ENCODE data around the gene PPP1R1C.

PPP1R1C gene

DNA sequence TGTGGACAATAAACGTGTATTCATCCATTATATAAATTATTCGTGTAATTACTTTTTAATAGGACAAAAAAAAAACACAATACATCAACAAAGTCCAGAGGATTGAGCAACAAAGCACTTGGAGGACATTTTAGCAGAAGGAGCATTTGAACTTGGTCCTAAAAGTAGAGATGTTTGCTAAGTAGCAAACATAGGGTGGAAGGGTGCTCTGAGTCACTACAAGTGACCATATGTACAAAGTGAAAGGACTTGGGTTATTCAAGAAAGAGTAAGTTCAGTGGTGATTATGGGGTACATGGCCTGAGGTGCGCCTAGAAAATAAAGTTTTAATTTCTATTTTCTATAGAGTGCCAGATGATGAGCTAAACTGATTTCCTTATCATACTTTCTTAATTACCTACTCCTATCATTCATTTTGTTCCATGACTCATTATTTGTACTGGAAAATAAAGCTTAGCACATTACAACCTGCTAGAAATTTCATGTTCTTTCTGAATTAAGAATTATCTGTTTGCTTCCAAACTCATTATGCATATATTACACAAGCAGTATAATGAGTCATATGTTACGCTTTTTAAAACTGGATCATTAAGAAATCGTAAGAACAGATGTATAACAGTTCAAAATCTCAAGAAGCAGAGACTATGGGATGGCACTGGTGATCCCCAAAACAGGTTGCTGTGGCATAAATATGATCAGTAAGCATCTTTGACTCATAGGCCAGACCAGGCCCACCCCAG lies 13.1 kb upstream of the PPP1R1C start:
- no peak for DNase-seq

DNA sequence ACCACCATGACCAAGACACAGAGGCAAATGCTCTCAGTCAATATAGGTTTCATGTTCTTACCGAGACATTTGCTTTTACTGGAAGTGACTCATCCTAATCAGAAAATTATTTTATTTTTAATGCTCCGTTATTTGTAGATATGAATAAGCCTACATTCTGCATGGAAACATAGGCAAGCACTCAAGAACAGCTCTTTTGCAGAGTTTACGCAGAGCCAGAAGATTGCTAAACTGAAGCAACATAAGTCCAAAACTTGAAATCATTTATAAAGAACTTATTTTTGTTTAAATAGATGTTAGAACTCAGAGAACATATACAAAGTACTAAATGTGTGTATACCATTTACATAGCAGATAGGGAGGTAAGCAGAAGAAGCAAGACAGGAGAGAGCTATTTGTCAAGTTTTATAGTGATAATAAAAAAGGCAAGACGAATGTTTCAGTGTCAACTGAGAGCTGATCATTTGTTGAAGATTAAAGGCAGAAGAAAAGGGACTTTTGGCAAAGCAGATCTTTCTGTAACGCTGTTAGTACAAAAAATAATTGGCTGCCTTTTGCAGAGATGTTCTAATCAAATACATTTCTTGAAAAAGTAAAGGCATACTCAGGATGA lies 12.4 kb upstream of the PPP1R1C start:
- DNase-seq, result no peak

DNA sequence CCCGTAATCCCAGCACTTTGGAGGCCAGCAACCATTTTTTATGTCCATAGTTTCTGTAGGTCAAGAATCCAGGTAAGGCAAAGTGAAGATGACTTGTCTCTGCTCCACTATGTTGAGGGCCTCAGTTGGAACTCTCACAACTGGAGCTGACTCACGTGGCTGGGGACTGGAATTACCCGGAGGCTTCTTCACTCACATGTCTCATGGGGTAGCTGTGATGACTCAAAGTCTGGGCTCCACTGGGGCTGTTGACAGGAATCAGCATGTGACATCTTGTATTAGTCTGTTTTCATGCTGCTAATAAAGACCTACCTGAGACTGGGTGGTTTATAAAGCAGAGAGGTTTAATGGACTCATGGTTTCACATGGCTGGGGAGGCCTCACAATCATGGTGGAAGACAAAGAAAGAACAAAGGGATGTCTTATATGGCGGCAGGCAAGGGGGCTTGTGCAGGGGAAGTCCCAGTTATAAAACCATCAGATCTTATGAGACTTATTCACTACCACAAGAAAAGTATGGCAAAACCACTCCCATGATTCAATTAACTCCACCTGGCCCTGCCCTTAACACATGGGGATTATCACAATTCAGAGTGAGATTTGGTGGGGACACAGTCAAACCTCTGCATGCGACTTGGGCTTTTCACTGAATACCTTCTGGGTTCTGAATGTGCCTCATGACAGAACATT lies 7.8 kb upstream of the PPP1R1C start:
- DNase-seq, result no peak

DNA sequence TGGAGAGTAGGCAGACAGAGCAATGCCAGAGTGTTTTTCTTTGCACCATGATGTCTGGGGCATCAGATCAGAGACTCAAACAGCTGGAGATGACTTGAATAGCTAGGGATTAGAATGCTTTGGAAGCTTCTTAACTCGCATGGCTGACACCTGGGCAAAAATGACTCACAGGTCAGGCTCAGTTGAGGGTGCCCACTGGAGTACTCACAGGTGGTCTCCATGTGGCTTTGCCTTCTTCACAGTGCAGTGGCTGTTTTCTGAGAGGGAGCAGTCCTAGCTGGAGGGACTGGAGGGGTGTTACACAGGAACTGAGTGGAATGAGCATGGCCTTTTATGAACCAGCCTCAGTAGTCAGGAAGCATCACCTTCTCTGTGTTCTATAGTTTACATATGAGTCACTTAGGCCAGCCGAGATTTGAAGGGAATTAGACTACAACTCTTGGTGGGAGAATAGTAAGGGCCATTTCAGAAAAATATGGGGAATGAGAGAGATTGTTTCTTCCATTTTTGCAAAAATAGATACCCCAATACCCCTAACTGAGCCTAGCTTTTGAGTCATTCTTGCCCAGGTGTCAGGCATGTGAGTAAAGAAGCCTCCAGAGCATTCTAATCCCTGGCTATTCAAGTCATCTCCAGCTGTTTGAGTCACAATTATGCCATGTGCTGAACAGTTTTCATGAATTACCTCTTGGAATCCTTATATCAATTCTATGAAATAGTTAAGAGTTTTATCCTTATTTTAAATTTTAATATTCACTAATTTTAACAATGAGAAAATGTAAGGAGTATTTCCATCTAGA lies 7.1 kb upstream of the PPP1R1C start:
- DNase-seq, result no peak

DNA sequence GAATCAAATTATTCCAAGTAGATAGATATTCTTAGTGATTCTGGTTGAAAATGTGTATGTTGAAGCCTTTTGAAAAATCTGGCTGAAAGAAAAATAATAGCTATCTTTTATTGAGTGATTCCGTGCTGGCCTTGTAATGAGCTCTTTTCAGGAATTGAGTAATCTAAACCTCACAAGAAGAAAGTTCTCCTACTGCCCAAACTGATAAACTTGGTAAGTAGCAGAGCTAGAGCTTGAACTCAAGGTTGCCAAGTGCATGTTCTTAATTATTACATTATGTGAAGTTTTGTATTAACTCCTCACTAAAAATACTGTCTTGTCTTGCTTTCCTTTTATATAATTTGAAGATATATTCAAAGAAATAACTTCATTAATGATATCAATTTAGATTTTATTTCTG lies 1.6 kb upstream of the PPP1R1C start:
- DNase-seq, result no peak

DNA sequence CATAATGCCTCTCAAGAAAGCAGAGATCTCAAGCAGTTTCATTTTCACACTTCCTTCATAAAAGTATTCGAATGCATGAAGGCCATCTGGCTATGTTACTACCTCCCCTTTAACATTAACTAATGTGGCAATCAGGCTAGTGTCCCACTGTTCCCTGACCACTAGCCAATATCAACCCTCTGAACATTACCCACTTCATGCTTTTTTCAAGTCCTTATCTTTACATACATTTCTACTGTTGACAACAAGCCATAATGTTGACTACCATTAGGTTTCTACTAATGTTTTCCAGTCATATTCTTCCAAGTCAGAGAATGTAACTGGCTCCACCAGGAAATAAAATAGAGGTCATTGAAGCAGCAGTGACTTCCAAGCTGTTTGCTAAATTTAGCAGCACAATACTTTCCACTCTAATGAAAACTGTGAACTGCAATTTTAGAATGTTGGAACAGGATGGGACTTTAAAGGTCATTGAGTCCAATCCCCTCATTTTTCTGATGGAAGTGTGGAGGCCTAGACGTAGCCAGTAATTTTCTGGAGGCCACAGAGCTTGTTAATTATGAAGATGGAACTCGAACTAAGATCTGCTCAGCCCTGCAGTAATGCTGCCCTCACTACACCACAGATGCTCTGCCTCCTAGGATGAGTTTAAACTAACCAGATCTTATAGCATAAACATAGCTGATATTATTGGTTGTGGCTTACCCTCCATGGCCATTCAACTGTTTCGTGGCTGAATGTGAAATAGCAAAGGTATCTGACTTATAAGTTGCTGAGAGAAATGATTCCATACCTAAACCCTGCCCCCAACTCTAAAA lies 630 bp upstream of the PPP1R1C start:
- no peak for DNase-seq

DNA sequence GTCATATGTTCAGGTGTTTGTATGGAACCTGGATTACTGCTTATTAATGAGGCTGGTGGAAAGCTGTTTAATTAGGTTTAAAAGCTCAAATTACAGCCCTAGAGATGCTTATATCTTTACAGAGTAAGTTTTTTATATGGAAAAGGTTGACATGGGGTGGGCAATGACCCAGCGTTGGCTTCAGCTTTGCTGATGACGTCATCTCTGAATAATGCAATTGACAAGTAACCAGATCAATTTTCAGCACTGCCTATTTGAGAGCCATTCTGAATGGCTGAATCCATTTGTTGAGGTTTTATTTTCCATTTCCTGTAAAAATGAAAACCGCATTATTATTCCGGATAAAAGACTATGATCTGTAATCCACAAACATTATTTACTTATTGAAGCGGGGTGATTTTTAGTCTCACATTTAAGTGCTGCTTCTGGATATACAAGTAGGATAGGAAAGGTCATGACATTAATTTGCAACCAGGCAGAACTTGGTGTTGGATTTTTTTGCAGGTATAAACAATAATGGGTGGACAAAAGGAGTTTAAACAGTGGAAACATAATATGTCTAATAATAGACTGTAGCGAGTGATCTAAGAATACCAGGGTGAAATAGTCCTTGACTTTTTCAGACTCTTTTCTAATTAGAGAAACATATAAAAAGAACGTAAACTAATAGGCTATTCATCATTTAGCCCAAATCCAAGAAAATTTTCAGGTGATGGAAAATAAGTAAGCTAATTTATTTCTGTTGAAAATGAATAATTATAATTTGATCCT lies 2.7 kb downstream of the PPP1R1C start:
- no peak for DNase-seq

DNA sequence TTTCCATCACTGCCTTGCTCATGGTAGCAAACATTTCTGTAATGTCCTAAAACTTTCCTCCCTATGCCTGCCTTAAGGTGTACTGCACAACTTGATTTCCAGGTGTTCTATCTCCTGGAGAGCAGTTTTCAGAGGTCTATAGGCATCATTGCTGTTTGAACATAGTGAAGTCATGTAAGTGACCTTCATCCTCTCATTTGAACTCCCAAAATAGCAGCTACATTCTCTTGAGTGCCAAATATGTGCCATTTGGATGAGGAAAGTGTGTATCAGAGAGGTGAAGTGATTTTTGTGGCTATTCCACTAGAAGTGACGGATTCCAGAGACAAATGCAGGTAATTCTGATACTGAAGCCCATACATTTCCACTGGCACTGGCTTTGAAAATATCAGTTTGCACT lies 3.4 kb downstream of the PPP1R1C start:
- DNase-seq, result no peak

DNA sequence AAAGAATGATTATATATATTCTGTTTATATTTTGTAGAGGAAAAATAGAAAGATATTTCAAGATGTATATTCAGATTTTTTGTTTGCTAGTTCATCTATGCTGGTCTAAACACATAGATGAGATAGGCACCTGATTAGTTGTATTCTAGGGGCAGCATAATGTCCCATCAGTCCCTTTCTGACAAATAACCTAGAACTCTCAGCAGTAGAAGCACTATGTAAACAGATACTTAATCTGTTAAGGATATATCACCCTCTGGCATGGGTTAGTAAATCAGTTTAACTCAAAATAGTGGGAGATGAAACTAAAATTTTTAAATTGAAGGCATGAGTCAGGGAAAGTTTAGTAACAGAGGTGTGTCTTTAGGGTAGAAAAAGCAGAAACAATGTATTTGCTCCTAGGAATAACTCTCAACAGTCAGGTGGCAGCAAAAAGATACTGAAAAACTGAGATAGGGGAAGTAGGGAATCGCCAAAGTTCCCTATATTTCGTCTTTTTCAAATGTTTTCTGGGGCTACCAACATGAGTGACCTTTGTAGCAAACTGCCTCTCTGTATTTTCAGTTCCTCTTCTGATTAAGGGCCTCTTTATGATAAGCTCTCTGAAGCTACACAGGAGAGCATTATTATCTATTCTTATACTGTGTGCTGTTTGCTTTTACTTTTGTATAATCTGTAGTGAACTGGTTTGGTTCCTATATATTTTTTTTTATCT lies 5.7 kb downstream of the PPP1R1C start:
- DNase-seq, result no peak

DNA sequence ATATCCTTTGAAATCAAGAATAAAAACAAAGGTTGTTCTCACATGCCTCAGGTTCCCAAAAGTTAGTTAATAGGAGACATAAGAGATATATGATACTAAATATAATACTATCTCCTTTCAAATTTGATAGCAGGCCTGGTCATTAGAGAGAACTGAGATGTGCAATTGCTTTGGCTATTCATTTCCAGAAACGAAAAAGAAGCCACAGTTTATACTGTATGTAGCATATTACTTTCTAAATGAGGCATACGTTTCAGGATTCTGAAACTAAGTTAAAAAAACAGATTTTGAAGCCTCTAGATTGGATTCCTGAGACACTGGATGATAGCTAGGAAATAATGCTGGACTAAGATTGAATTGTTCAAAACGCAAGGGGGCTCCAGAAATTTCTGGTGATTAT lies 7.1 kb downstream of the PPP1R1C start:
- DNase-seq, result no peak

DNA sequence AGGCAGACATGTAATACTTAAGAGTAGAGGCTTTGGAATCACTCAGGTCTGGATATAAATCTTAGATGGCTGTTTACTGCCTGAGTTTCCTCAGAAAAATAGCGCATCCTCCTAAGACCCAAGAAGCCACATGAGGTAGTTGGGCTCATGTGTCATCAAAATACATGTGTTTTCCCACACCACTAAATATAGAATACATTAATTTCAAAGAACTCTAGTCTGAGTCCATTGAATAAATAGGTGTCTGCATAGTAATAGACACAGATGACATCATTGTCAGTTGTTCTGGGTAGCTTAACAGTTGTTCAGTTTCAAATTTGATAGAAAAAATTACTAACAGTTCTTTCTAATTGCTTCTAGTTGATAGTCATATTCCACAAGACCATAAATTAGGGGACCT lies 9.6 kb downstream of the PPP1R1C start:
- DNase-seq, result no peak

DNA sequence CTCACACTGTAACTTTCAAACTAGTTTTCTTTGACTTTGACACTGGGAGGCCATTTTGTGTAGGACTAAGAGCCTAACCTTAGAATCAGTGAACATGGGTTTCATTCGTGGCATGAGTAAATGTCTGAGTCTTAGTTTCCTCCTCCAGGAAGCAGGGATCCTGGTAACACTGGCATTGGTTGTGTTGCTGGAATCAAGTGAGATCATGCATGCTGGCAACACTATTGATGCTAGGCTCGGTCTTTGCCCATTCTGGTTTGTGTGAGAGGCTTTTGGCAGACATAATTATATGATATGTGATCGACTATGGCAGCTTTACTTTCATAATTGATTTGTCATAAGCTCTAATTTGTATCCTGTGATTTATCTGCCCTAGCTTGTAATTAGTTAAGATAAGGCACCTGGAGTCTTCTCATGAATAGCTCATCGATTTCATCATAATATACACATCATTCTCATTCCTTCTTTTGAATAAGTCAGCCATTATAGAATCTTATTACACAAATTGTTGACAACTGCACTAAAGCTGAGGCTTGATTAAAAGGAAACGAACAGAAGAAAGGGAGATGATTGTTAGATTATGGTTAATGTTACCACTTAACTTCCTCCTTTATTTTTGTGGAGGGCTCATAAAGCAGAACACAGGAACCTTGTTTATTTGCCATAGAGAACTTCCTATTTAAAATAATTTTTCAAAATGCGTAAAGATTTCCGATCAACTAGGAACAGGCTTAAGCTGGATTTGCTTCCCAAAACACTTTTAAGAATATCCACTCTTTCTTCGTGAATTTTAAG lies 12.6 kb downstream of the PPP1R1C start:
- no peak for DNase-seq

DNA sequence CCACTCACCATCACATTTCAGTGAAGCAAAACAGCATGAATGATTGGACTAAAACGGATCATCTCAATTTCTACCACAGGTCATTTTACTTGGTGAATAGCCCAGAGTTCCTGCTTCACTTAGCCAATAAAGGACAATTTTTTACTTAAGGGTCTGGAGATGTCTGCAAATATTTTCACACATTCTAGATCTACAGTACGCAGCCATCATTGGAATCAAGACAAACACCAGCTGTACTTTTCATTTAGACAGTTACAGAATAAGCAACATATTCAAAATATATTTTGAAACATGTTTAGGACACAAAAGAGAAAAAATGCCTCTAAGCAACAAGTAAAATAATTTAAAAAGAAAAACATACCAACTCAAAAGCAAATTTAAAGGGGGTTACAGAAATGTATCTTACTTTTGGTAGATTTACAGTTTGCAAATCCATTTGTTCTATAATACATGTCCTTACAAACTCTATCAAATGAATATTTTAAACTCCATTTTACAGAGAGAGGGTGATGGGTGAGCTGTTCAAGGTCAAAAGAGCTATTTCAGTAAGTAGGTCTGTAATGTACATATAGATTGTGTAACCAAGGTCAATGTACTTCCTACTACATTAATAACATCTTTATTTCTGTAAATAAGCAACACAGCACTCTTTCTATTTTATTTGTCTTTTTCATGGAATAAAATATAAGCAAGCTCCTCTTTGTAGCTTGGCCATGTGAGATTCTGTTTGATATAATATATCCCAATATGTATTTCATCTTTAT lies 13.4 kb downstream of the PPP1R1C start:
- DNase-seq, result no peak

DNA sequence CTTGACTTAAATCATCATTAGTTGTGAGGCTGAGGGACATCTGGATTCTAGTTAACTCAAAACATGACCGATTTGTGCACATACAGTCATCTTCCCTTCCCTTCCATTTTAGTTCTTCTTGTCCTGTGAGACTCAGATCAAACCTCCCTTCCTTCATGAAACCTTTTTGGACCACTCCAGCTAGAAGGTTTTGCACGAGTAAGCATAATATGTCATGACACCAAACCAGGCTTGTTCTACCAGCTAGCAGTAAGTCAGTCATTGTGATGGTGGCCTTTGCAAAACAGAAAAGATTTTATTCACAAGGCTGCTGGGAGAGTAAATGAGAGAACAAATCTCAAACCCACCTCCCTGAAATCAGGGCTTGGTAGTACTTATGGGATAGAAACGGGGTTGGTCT lies 14.3 kb downstream of the PPP1R1C start:
- DNase-seq, result no peak

DNA sequence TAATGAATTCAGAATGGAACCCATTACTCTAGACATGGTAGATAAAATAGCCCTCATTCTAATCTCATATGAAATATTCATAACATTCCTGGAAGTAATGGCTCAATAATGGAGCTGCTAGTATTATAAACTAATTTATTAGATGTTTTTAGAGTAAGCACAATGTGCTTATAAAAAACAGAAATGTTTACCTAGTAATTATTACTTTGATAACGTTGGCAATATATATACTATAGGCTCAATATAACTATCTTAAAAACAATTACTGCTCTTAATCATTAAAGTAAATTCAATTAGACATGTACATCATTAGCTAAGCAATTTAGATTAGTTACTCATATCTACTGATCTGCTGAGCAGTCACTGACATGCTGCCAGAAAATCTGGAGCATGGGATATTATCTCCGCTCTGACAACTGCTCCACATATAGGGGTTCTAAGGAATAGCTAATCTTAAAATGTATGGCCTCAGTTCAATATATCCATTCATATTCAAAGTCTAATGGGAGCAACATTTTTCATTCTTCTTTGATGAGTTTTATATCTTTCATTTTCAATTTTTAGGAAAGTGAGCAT lies 19.4 kb downstream of the PPP1R1C start:
- DNase-seq, result no peak

DNA sequence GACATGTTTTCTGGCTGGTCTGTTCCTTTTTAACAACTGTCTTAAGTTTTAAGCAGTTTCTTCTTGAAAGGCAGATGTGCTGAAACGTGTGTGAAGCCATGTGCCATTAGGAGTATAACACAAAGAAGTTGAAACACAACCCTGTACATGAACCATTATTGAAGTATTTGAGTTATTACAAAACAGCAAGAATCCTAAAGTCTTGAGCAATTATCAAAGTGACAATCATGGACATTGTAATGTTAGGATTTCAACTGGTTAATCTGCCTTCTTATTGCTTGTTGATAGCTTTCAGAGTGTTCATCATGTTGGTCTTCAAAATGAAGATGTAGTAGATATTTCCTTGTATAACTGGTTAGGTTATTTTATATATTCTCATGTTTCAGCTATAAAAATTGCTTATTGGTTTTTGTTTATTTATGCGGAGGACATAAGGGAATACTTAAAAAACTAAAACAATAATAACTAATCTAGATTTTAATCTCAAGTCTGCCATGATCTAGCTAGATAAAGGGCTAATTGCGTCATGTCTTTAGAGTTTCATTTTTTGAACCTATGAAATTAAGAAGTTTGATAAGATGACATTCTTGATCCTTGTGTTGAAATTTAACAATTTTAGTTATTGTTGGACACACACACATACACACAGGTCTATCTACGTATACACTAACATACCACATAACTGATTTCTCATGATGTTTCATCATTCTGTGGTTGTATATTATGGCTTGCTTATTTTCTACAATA lies 21.1 kb downstream of the PPP1R1C start:
- no peak for DNase-seq

DNA sequence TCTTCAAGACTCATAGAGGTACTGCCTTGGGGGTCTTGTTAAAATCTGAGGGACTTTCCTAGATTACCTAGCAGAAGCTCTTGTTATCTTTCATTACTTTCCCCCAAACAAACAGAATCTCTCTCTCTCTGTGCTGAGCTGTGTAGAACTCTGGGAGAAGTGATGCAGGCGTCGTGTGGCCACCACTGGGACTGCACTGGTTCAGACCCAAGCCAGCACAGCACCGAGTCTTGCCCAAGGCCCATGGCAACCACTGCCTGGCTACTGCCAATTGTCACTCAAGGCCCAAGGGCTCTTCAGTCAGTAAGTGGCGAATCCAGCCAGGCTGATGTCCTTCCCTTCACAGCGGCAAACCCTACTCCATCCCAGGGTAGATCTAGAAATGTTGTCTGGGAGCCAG lies 28.6 kb downstream of the PPP1R1C start:
- DNase-seq, result no peak
